ENCODE data around the gene PDLIM5.

DNA sequence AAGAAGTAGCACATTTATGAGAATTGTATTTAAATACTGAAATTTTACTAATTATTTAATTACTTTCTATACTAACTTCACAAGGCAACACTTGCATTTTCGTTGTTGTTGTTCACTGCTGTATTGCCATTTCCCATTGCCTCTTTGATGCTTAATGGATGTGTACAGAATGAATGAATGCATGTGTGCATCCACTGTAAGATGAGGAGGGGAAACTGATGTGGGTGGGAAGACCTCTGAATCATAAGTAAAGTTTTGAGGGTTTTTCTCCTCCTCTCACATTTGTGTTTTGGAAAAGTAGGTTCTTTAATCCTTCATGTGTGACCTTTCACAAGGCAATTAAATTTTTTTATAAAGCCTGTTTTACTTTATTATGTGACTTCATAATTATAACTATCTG is 46.8 kb downstream of the PDLIM5 start:
- TF ChIP-seq, protein P1, sequence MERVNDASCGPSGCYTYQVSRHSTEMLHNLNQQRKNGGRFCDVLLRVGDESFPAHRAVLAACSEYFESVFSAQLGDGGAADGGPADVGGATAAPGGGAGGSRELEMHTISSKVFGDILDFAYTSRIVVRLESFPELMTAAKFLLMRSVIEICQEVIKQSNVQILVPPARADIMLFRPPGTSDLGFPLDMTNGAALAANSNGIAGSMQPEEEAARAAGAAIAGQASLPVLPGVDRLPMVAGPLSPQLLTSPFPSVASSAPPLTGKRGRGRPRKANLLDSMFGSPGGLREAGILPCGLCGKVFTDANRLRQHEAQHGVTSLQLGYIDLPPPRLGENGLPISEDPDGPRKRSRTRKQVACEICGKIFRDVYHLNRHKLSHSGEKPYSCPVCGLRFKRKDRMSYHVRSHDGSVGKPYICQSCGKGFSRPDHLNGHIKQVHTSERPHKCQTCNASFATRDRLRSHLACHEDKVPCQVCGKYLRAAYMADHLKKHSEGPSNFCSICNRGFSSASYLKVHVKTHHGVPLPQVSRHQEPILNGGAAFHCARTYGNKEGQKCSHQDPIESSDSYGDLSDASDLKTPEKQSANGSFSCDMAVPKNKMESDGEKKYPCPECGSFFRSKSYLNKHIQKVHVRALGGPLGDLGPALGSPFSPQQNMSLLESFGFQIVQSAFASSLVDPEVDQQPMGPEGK (CRISPR knock-in tag; IDR thresholded peaks at IDR 0.05; ENCODE audit: borderline replicate concordance) = no peak
- TF ChIP-seq RARB (CRISPR knock-in tag; IDR thresholded peaks at IDR 0.05) (no peak), TCF4 (CRISPR knock-in tag; IDR thresholded peaks at IDR 0.05; ENCODE audit: borderline replicate concordance) (no peak), SNAI2 (CRISPR knock-in tag; IDR thresholded peaks at IDR 0.05) (no peak), BACH2 (CRISPR knock-in tag; IDR thresholded peaks at IDR 0.05; ENCODE audit: borderline replicate concordance) (no peak), GLIS3 (CRISPR knock-in tag; IDR thresholded peaks at IDR 0.05) (no peak)
- TF ChIP-seq, protein P2, sequence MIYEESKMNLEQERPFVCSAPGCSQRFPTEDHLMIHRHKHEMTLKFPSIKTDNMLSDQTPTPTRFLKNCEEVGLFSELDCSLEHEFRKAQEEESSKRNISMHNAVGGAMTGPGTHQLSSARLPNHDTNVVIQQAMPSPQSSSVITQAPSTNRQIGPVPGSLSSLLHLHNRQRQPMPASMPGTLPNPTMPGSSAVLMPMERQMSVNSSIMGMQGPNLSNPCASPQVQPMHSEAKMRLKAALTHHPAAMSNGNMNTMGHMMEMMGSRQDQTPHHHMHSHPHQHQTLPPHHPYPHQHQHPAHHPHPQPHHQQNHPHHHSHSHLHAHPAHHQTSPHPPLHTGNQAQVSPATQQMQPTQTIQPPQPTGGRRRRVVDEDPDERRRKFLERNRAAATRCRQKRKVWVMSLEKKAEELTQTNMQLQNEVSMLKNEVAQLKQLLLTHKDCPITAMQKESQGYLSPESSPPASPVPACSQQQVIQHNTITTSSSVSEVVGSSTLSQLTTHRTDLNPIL (CRISPR knock-in tag; IDR thresholded peaks at IDR 0.05; ENCODE audit: low read depth) = no peak

Measured in SK-N-SH treated with all-trans-retinoic acid at 6 μM for 48 hours (cell line).